ENCODE results near the gene FBXO8. TPM values are rescaled to one million over a fixed set of nuclear protein-coding genes. Genes with fewer than 3 reads are reported as not detected.

Gene FBXO8
- total and polyA plus RNA-seq, 11 donors = 14.3 to 38.5 (median 25.9) TPM

DNA sequence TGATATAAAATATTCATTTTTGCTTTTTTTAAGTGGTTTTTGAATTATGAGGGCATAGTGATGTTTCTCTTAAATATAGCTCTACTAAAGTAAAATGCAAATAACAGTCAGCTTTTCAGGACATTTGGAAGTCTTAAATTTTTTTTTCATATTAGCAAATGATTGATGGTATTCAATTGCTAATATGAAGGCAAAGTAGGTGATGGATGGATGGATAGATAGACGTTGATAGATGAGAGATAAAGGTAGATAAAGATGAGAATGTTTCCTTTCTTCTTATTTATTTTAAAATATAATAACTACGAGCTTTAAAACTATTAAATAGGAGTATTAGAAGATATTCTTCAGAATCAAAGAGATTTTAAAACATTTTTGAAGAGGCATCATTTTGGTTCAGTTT, 83.7 kb downstream of the FBXO8 start:
- intact Hi-C loops (cut with DNase I) = no loop called here
- H3K27me3 ChIP-seq = peaks cover 0 to 54% (median 7%) of the 10 kb centered on the region in 9 donors
- TF ChIP-seq POLR2A (IDR thresholded peaks at IDR 0.05) = no peak
- TF ChIP-seq, protein P1, sequence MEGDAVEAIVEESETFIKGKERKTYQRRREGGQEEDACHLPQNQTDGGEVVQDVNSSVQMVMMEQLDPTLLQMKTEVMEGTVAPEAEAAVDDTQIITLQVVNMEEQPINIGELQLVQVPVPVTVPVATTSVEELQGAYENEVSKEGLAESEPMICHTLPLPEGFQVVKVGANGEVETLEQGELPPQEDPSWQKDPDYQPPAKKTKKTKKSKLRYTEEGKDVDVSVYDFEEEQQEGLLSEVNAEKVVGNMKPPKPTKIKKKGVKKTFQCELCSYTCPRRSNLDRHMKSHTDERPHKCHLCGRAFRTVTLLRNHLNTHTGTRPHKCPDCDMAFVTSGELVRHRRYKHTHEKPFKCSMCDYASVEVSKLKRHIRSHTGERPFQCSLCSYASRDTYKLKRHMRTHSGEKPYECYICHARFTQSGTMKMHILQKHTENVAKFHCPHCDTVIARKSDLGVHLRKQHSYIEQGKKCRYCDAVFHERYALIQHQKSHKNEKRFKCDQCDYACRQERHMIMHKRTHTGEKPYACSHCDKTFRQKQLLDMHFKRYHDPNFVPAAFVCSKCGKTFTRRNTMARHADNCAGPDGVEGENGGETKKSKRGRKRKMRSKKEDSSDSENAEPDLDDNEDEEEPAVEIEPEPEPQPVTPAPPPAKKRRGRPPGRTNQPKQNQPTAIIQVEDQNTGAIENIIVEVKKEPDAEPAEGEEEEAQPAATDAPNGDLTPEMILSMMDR (IDR thresholded peaks at IDR 0.05) = no peak
- H3K9me3 ChIP-seq = peaks cover 0 to 2% (median 0%) of the 10 kb centered on the region in 12 donors
- no peak overlapping the region for H3K4me3 ChIP-seq
- no peaks in the 10 kb centered on the region for H3K4me1 ChIP-seq
- no peak overlapping the region for H3K27ac ChIP-seq
- DNase-seq (no peak), ATAC-seq (no peak)
- 57 to 66% (median 62%) methylated on average over 2 of the region's 2 CpGs for WGBS, 4 donors
- H3K36me3 ChIP-seq = no peaks in the 10 kb centered on the region

DNA sequence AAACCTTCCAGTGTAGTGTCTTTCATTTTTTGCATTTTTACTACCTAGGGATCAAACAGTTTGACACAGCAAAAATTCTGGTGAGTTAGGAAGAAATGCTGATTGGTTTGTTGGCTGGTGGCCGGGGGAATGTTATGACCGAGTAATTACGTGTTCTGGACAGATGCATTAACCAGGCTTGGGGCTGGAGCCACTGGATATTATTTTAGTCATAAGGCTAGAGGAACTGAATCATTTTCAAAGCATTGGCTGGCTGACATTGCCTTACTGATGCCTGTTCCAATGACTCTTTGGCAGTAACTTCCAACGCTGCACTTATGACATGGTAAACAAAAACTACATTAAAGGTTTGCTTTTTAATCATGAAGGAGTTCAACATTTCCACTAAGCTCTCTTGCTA, 84.6 kb downstream of the FBXO8 start:
- H3K9me3 ChIP-seq = peaks cover 0 to 3% (median 0%) of the 10 kb centered on the region in 12 donors
- H3K36me3 ChIP-seq = no peaks in the 10 kb centered on the region
- H3K4me1 ChIP-seq = no peaks in the 10 kb centered on the region
- WGBS, 4 donors = 38 to 51% (median 40%) methylated on average over 4 of the region's 4 CpGs
- H3K27ac ChIP-seq = peak overlapping the region in 1 of 12 donors; percentile 21
- no peak for DNase-seq
- no peak overlapping the region for H3K4me3 ChIP-seq
- intact Hi-C loops (cut with DNase I) = no loop called here
- H3K27me3 ChIP-seq = peaks cover 0 to 58% (median 7%) of the 10 kb centered on the region in 9 donors
- peak in 2 of 4 donors; percentile 45 to 54 for ATAC-seq
- TF ChIP-seq, protein P1 (IDR thresholded peaks at IDR 0.05) = no peak
- TF ChIP-seq POLR2A (IDR thresholded peaks at IDR 0.05) = no peak

DNA sequence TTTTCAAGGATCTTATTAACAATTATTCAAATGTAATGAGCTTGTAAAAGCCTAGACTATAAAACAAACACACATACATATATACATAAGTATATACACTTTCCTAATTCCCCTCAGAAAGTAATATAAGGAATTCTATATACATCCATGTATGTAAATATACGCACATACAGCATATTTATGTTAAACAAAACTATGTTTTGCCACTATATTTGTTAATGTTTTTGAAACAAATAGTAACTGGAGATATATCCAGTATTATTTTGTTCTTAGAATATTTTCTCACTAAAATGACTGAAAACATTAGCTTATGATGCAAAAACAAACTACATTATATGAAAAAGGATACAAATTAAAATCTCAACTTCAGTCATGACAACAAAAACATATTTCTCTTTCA, 85.1 kb downstream of the FBXO8 start:
- H3K27ac ChIP-seq = peak overlapping the region in 1 of 12 donors; percentile 21
- intact Hi-C loops (cut with DNase I) = no loop called here
- no peak for TF ChIP-seq POLR2A (IDR thresholded peaks at IDR 0.05)
- TF ChIP-seq, protein P1 (IDR thresholded peaks at IDR 0.05) = no peak
- 95 to 98% (median 96%) methylated on average over 1 of the region's 1 CpG for WGBS, 4 donors
- peaks cover 0 to 58% (median 7%) of the 10 kb centered on the region in 9 donors for H3K27me3 ChIP-seq
- ATAC-seq = no peak
- H3K9me3 ChIP-seq = peaks cover 0 to 3% (median 0%) of the 10 kb centered on the region in 12 donors
- no peaks in the 10 kb centered on the region for H3K36me3 ChIP-seq
- DNase-seq = no peak
- no peaks in the 10 kb centered on the region for H3K4me1 ChIP-seq
- H3K4me3 ChIP-seq = no peak overlapping the region

DNA sequence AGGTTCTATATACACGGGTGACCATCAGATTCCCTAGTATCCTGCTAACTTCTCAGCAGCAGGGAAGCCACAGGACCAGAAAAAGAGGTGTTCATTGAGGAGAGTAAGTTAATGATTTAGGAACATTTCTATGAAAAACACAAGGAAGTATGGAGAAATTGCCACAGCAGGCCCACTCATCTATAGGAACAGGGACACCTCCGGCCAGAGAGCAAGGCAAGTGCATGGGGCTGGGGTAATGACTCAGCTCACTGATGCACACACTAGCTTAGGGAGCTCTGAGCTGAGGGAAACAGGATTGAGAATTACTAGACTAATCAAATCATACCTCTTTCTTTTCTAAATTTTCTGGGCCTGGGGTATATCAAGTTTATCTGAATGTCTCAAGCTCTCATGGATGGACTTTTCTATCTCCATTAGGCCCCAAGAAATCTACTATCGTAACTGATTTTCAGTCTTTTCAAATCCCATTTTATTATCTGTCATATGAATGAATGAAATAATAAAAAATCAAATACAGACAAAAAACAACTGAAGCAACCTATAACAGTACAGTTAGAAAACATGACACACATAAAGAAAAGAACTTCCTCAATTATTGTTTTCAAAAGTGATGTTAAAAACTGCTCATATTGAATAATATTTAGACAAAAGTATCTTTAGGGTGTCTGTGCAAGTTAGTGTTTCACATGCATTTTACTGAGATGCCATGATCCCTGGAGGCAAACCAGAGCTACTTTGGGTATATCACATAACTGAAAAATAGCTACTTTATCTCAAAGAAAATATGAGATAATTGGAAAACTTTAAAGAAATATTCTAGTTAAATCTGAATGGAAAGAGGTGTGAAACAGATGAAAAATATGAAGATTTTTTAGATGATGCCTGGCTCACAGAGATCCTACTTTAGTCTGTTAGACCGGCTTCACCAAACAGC, 89.8 kb downstream of the FBXO8 start:
- H3K27ac ChIP-seq = no peak overlapping the region
- H3K36me3 ChIP-seq = no peaks in the 10 kb centered on the region
- peaks cover 0 to 3% (median 0%) of the 10 kb centered on the region in 12 donors for H3K9me3 ChIP-seq
- DNase-seq (no peak), ATAC-seq (no peak)
- TF ChIP-seq POLR2A (IDR thresholded peaks at IDR 0.05) = no peak
- TF ChIP-seq, protein P1 (IDR thresholded peaks at IDR 0.05) = no peak
- intact Hi-C loops (cut with DNase I) = no loop called here
- peaks cover 0 to 30% (median 0%) of the 10 kb centered on the region in 9 donors for H3K27me3 ChIP-seq
- H3K4me1 ChIP-seq = no peaks in the 10 kb centered on the region
- no peak overlapping the region for H3K4me3 ChIP-seq
- 76 to 88% (median 85%) methylated on average over 4 of the region's 4 CpGs for WGBS, 4 donors
